GM12891 (cell line): ENCODE measurements around the gene GDF7.

Source experiments
- PAX5 ChIP-seq: IDR thresholded peaks from 2 replicates; pipeline ENCODE4 v1.6.1; 2011; ENCODE audit warnings: low read length, moderate library complexity, mild to moderate bottlenecking; ENCODE audit not compliant: insufficient read depth, severe bottlenecking
- POLR2A ChIP-seq: IDR thresholded peaks from 2 replicates; pipeline ENCODE4 v1.6.1; 2011; ENCODE audit warnings: low read depth, low read length, control low read depth
- POLR2AphosphoS5 ChIP-seq: IDR thresholded peaks from 2 replicates; pipeline ENCODE4 v1.6.1; 2011; ENCODE audit warnings: low read depth, low read length, control low read depth
- POU2F2 ChIP-seq: IDR thresholded peaks from 2 replicates; pipeline ENCODE4 v1.6.1; 2011; ENCODE audit warnings: low read depth, mild to moderate bottlenecking, control low read depth, low read length, moderate library complexity
- TAF1 ChIP-seq: IDR thresholded peaks from 2 replicates; pipeline ENCODE4 v1.6.1; 2011; ENCODE audit warnings: low read depth, low read length, control low read depth

DNA sequence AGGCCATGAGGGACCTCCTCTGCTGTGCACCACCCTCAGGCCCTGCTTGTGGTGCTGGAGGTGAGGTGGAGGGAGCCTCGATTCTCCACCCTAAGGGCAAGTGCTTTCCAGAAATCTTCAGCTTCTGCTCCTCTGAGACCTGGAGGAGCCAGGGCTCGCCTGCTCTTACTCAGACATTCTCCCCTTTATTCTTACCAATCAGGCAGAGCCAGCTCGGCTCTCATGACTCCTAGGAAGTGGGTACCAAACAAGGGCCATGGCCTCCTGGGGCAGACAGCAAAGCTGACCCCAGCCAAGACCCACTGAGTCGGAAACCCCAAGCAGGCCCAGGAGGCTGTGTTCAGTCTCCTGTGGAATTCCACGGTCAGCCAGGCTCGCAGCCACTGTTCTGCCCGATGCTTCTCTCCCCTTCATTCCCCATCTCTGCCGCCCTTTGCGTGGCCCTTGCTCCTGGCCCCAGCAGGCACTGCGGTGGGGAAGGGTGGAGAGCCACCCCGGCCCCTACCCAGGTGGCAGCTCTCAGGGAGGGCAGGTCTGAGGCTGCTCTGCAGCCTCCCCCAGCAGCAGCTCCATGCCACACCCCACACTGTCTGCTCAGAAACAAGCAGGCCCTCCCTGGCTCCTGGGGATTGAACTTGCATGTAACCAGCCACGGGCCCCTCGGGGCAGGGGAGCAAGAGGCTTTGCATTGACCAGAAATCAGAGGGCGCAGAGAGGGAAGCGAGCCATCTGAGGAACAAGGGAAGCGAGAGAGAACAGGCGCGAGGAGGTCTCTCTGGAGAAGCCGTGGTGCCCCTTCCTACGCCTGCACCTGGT is 40.0 kb upstream of the GDF7 start:
- no peak for TF ChIP-seq POLR2AphosphoS5
- no peak for TF ChIP-seq POLR2A
- TF ChIP-seq TAF1: no peak
- TF ChIP-seq POU2F2: no peak
- TF ChIP-seq PAX5: no peak
